ENCODE results near the gene C4orf50. TPM values are rescaled to one million over a fixed set of nuclear protein-coding genes. Genes with fewer than 3 reads are reported as not detected.

The C4orf50 gene
- total and polyA plus RNA-seq, 8 donors, result under 0.01 to 0.23 (median 0.07) TPM

DNA sequence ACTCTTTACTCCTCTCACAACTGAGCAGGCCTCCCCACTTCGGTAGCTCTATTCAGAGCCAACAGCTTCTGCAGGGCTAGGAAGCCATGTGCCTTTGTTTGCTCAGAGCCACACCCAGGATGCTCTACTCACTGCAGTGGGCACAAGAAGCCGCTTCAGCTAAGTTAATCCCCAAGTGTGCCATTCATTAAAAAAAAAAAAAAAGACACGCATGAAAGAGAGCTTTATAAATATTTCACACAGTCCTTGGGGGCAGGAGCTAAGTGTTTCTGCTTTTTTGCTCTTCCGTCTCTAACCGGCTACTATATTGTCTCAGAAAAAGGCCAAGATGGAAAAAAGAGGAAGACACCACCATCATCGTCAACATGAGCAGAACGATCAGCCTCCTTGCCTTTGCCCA is 133.4 kb downstream of the C4orf50 start:
- Histone ChIP-seq H3K4me1 (peaks cover 0 to 5% (median 0%) of the 10 kb centered on the region in 3 donors), H3K27me3 (peaks cover 0 to 25% (median 7%) of the 10 kb centered on the region in 4 donors), H3K4me3 (no peak overlapping the region), H3K9me3 (no peaks in the 10 kb centered on the region), H3K36me3 (no peaks in the 10 kb centered on the region), H3K27ac (no peak overlapping the region)
- DNase-seq (no peak), ATAC-seq (no peak), FAIRE-seq (no peak)
- TF ChIP-seq, protein P1, sequence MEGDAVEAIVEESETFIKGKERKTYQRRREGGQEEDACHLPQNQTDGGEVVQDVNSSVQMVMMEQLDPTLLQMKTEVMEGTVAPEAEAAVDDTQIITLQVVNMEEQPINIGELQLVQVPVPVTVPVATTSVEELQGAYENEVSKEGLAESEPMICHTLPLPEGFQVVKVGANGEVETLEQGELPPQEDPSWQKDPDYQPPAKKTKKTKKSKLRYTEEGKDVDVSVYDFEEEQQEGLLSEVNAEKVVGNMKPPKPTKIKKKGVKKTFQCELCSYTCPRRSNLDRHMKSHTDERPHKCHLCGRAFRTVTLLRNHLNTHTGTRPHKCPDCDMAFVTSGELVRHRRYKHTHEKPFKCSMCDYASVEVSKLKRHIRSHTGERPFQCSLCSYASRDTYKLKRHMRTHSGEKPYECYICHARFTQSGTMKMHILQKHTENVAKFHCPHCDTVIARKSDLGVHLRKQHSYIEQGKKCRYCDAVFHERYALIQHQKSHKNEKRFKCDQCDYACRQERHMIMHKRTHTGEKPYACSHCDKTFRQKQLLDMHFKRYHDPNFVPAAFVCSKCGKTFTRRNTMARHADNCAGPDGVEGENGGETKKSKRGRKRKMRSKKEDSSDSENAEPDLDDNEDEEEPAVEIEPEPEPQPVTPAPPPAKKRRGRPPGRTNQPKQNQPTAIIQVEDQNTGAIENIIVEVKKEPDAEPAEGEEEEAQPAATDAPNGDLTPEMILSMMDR (IDR thresholded peaks at IDR 0.05), result no peak
- intact Hi-C loops (cut with DNase I), result no loop called here
- WGBS, 2 donors, result 58 to 71% methylated on average over 7 of the region's 7 CpGs

DNA sequence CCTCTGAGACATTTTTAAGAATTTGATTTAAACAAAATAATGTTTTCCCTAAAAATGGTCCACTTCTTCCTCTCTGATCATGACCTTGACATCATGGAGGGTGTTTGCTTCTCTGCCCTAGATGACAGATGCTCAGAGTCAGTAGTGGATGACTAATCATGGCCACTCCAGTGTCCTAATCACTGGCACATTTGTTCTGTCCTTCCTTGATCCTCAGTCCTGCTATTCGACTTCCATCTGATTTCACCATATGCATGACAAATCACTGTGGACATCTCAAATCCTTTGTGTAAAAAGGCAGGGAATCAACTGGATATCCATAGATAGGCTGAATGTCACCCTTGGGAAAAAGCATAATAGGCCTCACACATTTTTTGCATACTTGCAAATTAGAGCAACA is 134.3 kb downstream of the C4orf50 start:
- no peaks in the 10 kb centered on the region for H3K36me3 ChIP-seq
- FAIRE-seq (no peak), ATAC-seq (peak in 1 of 4 donors; percentile 20), DNase-seq (no peak)
- WGBS, 2 donors, result 29 to 50% methylated on average over 1 of the region's 1 CpG
- H3K27ac ChIP-seq, result no peak overlapping the region
- H3K9me3 ChIP-seq, result no peaks in the 10 kb centered on the region
- no peak overlapping the region for H3K4me3 ChIP-seq
- H3K27me3 ChIP-seq, result peaks cover 0 to 18% (median 7%) of the 10 kb centered on the region in 4 donors
- intact Hi-C loops (cut with DNase I), result no loop called here
- TF ChIP-seq, protein P1 (IDR thresholded peaks at IDR 0.05), result no peak
- peaks cover 0 to 5% (median 0%) of the 10 kb centered on the region in 3 donors for H3K4me1 ChIP-seq

DNA sequence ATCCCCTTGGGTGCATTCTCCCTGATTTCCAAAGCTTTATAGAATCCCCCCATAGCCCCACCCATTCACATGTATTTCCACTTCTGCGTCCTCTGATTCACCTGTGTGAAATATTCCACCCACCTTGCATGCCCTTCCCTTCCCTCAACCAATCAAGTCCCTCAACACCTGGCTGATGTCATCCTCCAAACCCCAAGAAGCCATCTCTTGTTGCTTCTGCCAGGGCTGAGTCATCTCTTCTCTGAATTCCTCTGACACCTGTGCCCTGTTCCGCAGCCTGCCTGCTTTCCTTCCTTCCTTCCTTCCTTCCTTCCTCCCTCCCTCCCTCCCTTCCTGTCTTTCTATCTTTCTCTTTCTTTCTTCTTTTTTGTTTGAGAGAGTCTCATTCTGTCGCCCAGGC is 135.3 kb downstream of the C4orf50 start:
- DNase-seq (peak in 1 of 6 donors; percentile 0), ATAC-seq (no peak), FAIRE-seq (no peak)
- TF ChIP-seq, protein P1 (IDR thresholded peaks at IDR 0.05), result no peak
- no peaks in the 10 kb centered on the region for H3K9me3 ChIP-seq
- peaks cover 0 to 10% (median 5%) of the 10 kb centered on the region in 4 donors for H3K27me3 ChIP-seq
- intact Hi-C loops (cut with DNase I), result no loop called here
- no peak overlapping the region for H3K27ac ChIP-seq
- H3K36me3 ChIP-seq, result no peaks in the 10 kb centered on the region
- 62 to 63% methylated on average over 3 of the region's 3 CpGs for WGBS, 2 donors
- peaks cover 0 to 3% (median 0%) of the 10 kb centered on the region in 3 donors for H3K4me1 ChIP-seq
- no peak overlapping the region for H3K4me3 ChIP-seq

DNA sequence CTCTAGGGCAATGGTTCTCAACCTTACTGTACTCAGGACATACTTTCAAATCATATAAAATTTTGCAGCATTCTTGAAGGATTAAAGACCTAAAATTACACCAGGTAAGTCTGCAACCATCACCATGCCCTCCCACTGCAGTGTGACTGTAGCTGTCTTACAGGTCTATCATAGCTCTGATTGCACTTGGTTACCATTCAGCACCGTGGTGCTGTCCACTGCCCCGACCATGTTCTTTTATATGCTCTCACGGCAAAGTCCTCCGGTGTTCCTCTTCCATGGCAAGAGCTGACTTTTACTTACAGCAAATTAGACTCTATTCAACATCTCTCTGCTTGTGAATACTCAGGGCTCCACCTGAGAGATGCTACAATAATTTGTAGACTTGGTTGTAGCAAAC is 136.9 kb downstream of the C4orf50 start:
- Histone ChIP-seq H3K27ac (no peak overlapping the region), H3K36me3 (no peaks in the 10 kb centered on the region), H3K4me3 (no peak overlapping the region), H3K27me3 (no peaks in the 10 kb centered on the region), H3K9me3 (no peaks in the 10 kb centered on the region), H3K4me1 (no peaks in the 10 kb centered on the region)
- intact Hi-C loops (cut with DNase I), result no loop called here
- 12 to 14% methylated on average over 4 of the region's 4 CpGs for WGBS, 2 donors
- FAIRE-seq (no peak), DNase-seq (no peak), ATAC-seq (no peak)
- TF ChIP-seq, protein P1 (IDR thresholded peaks at IDR 0.05), result no peak

DNA sequence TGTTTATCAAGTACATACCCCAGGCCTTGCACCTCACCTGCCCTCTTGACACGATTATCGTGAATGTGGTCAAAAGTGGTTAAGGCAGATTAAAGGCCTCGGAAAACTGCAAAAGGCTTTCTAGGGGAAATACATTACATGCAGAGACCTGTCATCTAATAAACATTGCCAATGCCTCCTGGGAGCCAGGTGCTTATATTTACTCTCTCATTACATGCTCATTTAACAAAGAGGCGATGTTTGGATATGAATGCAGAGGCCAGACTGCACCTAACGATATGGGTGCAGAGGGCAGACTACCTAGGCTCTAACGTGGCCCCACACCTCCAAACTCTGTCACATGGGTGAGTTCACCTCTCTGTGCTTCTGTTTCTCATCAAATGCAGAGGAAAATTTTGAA is 139.9 kb downstream of the C4orf50 start:
- Histone ChIP-seq H3K9me3 (no peaks in the 10 kb centered on the region), H3K36me3 (no peaks in the 10 kb centered on the region), H3K4me1 (no peaks in the 10 kb centered on the region), H3K4me3 (no peak overlapping the region), H3K27me3 (no peaks in the 10 kb centered on the region), H3K27ac (no peak overlapping the region)
- intact Hi-C loops (cut with DNase I), result no loop called here
- DNase-seq (no peak), ATAC-seq (peak in 2 of 4 donors; percentile 56 to 72), FAIRE-seq (no peak)
- 53 to 55% methylated on average over 6 of the region's 6 CpGs for WGBS, 2 donors
- TF ChIP-seq, protein P1 (IDR thresholded peaks at IDR 0.05), result no peak
